Stimulated activated CD8-positive, alpha-beta memory T cell treated with anti-CD3 and anti-CD28 coated beads, Interleukin-15, amount 100 ng/mL, for 1 hour (primary cell): ENCODE data around the gene ATG4A.

Source experiments
- DNase-seq: peaks from one replicate; pipeline ENCODE4 v3.0.0-alpha.2; 2020; ENCODE audit warnings: low read depth

Gene ATG4A

GRCh38 chrX:108091264-108091877 is at the start of gene ATG4A, which contains the start of gene PSMD10:
TSS of gene ATG4A (plus strand) at chrX:108091778. CDS start at chrX:108091827, 49 bp downstream.
TSS of gene PSMD10 (minus strand) at chrX:108091542. CDS start at chrX:108091520, 22 bp downstream.
- peak; percentile 73 for DNase-seq

DNA sequence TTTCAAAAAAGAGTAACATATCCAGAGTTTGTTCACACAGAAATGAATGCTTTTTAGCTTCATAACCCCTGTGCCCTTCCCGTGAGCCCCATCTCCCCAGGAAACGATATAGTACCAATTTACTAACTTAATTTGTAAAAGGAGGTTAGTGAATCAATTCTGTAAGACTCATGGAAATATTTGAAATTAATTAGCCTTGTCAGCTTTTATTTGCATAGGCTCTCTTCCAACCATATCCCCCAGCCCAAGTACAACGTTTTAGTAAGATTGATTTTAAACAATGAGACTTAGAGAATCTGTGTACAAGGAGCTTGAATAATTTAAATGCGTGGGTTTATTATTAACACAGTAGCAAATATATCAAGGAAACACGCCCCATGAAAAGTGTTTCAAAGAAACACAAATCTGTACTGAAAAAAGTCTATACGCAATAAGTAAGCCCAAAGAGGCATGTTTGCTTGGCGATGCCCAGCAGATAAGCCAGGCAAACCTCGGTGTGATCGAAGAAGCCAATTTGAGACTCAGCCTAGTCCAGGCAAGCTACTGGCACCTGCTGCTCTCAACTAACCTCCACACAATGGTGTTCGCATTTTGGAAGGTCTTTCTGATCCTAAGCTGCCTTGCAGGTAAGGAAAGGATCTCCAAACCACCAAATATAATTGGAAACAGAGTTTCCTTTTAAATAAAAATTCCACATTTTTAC is 46.9 kb upstream of the ATG4A start, which contains the start of gene VSIG1:
VSIG1 (plus strand) TSS at position 512 of the 703 bp plus-strand sequence; CDS start at position 578, 66 bp downstream.
- DNase-seq, result no peak

- DNase-seq, result no peak
These were observed 41.9 kb upstream of the ATG4A start for GRCh38 chrX:108049649-108050048.

DNA sequence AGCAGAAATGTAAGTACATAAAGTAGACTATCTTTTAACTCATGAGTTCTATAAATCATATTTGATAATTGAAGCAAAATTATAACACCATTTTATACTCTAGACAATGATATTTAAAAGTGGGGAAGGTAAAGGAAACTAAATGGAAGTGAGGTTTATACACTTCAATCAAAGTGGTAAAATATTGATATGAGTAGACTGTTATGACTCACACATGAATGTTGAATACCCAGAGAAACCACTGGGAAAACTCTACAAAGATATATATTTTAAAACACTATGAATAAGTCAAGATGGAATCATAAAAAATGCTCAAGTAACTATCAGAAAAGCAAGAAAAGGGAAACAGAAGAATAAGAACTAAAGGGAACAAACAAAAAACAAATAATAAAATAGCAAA is 38.4 kb upstream of the ATG4A start:
- DNase-seq, result no peak

GRCh38 chrX:108055546-108055945 is 36.0 kb upstream of the ATG4A start:
- DNase-seq, result no peak

- no peak for DNase-seq
These were observed 31.8 kb upstream of the ATG4A start for GRCh38 chrX:108059801-108060200.

- no peak for DNase-seq
These were observed 27.6 kb upstream of the ATG4A start for GRCh38 chrX:108064001-108064400.

GRCh38 chrX:108064613-108065012 is 27.0 kb upstream of the ATG4A start:
- no peak for DNase-seq

- DNase-seq, result no peak
These were observed 23.5 kb upstream of the ATG4A start for GRCh38 chrX:108068121-108068520.

GRCh38 chrX:108070891-108071290 is 20.7 kb upstream of the ATG4A start:
- no peak for DNase-seq

DNA sequence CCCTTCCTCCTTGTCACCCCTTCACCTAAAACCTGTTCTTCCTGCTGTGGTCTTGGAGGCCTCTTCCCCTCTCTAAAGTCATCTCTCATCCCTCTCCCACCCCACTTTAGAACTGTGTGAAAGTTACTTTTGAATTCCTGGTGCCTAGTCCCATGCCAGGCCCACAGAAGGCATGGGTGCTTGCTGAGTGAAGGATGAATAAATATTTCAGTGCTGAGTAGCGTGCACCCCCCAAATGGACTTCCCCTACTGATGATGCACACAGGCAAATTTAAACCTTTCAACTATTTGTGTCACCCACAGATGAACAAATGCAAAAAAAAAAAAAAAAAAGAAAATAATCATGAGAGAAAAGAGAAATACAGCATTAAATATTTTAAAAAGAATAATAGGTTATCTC is 20.0 kb upstream of the ATG4A start:
- no peak for DNase-seq

- no peak for DNase-seq
These were observed 18.8 kb upstream of the ATG4A start for GRCh38 chrX:108072746-108073145.

DNA sequence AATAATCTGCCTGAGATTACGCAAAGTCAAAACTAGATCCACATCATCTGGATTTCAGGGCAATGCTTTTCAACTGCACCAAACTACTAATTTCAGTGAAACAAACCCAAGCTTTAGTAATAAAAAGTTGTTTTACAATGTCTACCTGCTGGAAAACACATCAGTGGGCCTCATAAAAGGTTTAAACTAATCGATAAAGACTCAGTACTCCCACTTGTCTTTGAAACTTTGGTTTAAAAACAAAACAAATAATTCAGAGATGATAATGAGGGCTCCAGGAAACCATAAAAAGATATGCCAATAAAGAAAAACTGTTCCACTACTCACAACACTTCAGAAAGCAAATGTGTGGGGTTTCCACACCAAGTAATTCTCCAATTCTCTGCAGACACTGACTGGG is 10.5 kb upstream of the ATG4A start:
- no peak for DNase-seq

DNA sequence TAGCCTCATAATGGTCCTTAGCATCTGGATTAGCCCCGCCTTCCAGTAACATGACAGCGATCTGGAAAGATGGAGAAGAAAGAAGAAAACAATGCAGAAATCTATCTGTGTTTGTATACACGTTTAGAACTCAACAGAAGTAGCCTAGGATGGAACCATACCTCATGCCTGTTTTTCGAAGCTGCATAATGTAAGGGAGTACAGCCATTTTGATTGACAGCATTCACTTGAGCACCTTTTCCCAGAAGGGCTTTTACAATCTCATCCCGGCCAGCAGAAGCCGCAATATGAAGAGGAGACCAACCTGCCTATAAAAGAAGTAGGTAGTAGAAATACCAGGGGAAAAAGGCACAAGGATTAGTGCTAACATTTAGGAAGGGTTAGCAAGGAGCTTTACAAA is 3.8 kb upstream of the ATG4A start:
- DNase-seq, result no peak

DNA sequence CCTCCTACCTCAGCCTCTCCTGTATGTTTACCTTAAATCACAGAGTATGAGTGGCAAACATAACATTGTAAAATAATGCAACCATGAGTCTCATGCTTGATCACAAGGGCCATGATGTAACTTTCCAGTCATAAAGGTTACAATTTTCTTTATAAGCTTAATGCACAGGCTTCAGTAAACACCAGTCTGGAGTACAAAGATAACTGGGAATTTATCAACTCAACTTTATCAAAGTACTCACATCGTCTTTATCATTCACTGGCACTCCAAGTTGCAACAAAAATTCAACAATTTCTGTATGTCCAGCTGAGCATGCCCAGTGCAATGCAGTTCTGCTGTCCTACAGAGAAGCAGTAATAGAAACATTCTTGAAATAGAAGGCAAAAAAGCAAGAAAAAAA is 3.1 kb upstream of the ATG4A start:
- no peak for DNase-seq

DNA sequence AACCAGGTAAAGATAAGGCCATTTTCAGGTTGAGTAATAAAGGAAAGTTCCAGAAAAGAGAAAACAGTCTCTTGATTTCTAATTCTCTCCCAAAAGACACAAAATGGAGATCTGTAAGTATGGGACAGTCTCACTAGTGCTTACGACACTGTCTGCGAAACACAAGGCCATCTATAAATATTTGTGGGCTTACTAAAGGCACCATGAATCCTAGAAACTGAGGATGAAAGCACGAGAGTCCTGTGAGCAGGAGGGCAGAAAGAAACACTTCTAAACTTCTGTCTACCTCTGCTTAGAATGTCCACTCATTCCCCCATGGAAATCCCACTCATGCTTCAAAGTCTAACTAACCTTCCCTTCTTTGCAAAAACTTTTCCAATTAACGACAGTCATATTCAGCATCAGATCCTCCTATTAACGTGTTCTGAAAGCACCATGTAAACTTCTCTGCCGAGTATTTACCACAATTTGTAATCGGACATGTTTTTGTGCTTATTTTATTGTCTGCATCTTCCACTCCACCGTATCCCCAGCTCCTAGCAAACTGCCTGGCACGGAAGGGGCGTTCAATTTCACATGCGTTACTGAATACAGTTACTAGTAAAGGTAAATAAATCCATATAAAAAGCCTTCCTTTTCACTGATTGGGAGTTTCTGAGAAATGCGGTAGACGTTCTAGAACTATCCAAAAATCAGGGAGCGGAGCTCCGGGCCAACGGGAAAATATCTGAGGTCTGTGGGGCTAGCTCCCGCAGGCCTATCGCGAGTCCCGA is 901 bp upstream of the ATG4A start:
- no peak for DNase-seq

GRCh38 chrX:108091878-108092291 is 307 bp downstream of the ATG4A start:
- peak; percentile 4 for DNase-seq

GRCh38 chrX:108097380-108097779 is 5.8 kb downstream of the ATG4A start:
- no peak for DNase-seq

GRCh38 chrX:108105473-108105872 is 13.9 kb downstream of the ATG4A start:
- no peak for DNase-seq

GRCh38 chrX:108114541-108114940 is 23.0 kb downstream of the ATG4A start:
- DNase-seq, result no peak

GRCh38 chrX:108117988-108118387 is 26.4 kb downstream of the ATG4A start:
- DNase-seq, result no peak

DNA sequence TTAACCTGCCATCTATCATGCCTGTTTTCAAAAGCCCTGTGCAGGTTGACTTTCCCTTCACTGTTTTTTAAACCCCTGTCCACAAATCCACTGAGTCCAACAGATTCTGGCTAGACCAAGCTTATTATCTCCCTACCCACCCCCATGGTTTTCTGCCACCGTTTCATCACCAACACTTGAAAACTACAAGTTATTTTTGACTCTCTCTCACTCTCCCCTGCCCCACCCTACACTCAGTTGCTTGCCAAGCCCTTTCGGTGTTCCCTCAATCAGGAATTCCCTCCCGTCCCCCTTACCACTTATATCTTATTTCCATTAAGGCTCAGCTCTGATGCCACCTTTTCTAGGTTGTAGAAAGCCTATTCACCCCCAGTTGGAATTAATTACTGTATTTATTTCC is 29.7 kb downstream of the ATG4A start:
- DNase-seq, result no peak

DNA sequence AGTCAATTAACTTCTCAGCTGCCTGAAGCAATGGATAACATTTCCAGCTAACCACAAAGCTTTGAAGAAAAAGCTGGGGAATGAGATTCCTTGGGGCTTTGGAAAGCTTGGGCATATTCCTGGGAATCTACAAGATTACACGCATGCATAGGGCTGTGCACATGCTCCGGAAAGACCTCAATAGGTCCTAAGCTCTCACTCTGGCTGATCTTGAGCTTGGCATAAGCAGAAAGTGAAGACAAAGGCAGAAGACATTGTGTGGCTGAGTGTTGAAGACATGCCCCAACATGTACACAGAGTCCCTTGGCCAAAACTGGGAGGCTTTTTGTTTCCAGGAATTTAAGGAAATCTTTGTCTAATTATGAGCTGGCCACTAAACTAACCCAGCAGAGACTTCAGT is 31.2 kb downstream of the ATG4A start:
- no peak for DNase-seq
